ENCODE measurements around the gene PAOX. TPM values are rescaled to one million over a fixed set of nuclear protein-coding genes. Genes with fewer than 3 reads are reported as not detected.
"Not testable (repeated sequence)": the region's sequence is repeated elsewhere in the genome, so short reads cannot be mapped to it uniquely, and the experiment has no call there.

The PAOX gene
- total and polyA plus RNA-seq, 2 of the 13 experiments (the other 11 are each of a cell fraction or from before 2014, with no cell fraction given), result 0.49 to 0.77 TPM

DNA sequence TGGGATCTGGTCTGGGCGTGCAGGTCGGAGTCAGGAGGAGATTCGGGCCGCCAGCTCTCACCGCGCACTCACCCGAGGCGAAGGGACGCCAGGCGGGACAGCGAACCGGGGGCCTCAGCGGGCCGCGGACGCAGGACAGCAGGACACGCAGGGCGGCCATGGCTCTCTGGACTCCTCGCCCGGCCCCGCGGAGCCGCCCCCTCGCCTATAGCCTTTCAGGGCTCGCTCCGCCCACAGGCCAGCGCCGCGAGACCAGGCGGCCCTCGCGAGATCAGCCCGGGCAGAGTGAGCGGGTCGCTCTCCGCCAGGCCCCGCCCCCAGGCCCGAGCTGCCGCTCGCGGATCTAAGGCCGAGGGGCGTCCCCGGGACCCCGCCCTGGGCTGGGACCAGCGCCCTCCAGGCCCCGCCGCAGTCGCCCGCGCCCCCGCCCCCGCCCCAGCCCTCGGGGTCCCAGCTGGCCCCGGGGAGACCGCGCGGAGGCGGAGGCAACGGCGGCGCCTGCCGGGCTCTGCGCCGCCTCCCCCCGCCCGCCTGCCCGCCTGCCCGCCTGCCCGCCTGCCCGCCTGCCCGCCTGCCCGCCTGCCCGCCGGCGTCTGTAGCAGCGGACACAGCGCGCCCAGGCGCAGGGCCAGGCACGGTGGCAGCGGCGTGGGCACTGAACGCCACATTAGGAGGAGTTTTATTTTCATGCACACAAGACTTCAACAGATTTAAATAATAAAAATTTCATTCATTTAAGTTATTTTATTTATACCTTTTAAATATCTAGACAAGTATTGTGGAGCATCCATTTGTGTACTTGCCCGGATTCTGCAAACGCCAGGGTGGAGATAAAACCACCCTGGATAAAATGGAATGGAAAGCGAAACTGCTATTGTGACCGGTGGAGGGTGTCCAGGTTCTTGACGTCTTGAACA is 5.6 kb upstream of the PAOX start, which contains the start of gene ECHS1 (continued):
- TF ChIP-seq HOXA3 (CRISPR knock-in tag; IDR thresholded peaks at IDR 0.05) (peak; percentile 77), NFIC (IDR thresholded peaks at IDR 0.05; ENCODE audit: low read length) (no peak)

DNA sequence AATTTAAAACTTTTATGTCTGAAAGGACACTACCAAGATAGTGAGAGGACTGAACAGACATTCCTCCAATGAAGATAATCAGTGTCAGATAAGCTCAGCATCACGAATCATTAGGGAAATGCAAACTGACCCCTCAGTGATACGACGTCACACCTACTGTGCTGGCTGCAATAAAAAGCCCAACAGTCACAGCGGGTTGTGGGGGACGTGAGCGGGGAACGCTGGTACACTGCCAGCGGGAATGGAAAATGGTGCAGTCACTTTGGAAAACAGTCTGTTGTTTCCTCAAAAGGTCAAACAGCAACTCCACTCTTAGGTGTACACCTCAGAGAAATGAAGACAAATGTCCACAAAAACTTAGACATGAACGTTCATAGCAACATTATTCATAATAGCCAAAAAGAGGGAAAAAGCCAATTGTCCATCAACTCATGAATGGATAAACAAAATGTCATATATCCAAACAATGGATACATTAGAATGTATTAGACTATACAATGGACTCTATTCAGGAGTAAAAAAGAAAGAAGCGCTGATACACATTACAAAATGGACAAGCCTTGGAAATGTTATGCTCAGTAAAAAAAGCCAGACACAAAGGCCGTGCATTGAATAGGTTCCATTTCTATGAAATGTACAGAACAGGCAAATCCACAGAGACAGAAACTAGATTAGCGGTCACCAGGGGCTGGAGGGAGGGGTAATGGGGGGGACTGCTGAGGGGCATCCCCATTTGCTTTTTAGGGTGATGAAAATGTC is 3.5 kb upstream of the PAOX start:
- TF ChIP-seq ZNF331 (CRISPR knock-in tag; IDR thresholded peaks at IDR 0.05), result no peak
- peak; percentile 38; the same call in 1 of the 2 replicates for TF ChIP-seq CREB1 (IDR thresholded peaks at IDR 0.05)
- TF ChIP-seq CREB1 (CRISPR knock-in tag; IDR thresholded peaks at IDR 0.05), result no peak
- no peaks in the 10 kb centered on the region for H3K9me3 ChIP-seq (ENCODE audit: low read length)
- FAIRE-seq (no peak), ATAC-seq (no peak), DNase-seq (ENCODE audit: low spot score) (no peak)
- BruUV-seq (replicated peaks), result no TSS peak
- H3K27ac ChIP-seq (ENCODE audit: extremely low read length, insufficient read depth, low read length), result no peak overlapping the region
- no peak overlapping the region for H2AFZ ChIP-seq (ENCODE audit: low read length)
- no peak overlapping the region for H3K4me2 ChIP-seq (ENCODE audit: low read depth, low read length)
- ChIA-PET CTCF (ENCODE audit: low intra/inter-chr PET ratio, low total read pairs) (no interaction called here), POLR2A (interaction anchor here (1.0 to 1.4 kb wide), 2 partner anchors 18 to 28 kb away, joined by 3 to 5 read pairs; partner anchors contain the start of gene FUOM)
- no peaks in the 10 kb centered on the region for H4K20me1 ChIP-seq (ENCODE audit: insufficient read depth, low read length)
- H3K4me1 ChIP-seq (ENCODE audit: insufficient read depth, low read length), result peaks cover 37% of the 10 kb centered on the region
- H3K9ac ChIP-seq (ENCODE audit: insufficient read depth, low read depth, low read length), result no peak overlapping the region
- H3K4me3 ChIP-seq (replicated peaks in 1 of 3; ENCODE audit: insufficient read depth in 1 of 3, low read depth in 2 of 3, low read length in 3 of 3), result no peak overlapping the region
- peaks cover 0 to 3% of the 10 kb centered on the region in 2 experiments; a peak in 1 of 5 replicates for H3K27me3 ChIP-seq (ENCODE audit: control insufficient read depth in 1 of 2, insufficient read depth in 2 of 2, low read length in 2 of 2)
- intact Hi-C loops (cut with micrococcal nuclease; ENCODE audit: unreplicated experiment) (loop anchor here (10.0 kb wide), 1 partner anchor 51 kb away; no protein-coding TSS in a partner anchor), in situ Hi-C loops (cut with HindIII; ENCODE audit: extremely low pct_ligation_motif_present, low pct_unique_long_range_greater_than_20kb) (no loop called here)
- WGBS (ENCODE audit: low lambda C conversion rate), result 70% methylated on average over 12 of the region's 12 CpGs
- H3K36me3 ChIP-seq (replicated peaks in 1 of 2; ENCODE audit: control insufficient read depth in 1 of 2, insufficient read depth in 2 of 2, low read length in 2 of 2), result peaks cover 1 to 6% of the 10 kb centered on the region in 2 experiments; a peak in 4 of 5 replicates
- H3K79me2 ChIP-seq (ENCODE audit: insufficient read depth, low read length), result peaks cover 5% of the 10 kb centered on the region

- H3K9ac ChIP-seq (ENCODE audit: insufficient read depth, low read depth, low read length); H3K27me3 ChIP-seq (ENCODE audit: control insufficient read depth in 1 of 2, insufficient read depth in 2 of 2, low read length in 2 of 2); BruUV-seq (replicated peaks); H3K79me2 ChIP-seq (ENCODE audit: insufficient read depth, low read length); ATAC-seq; H2AFZ ChIP-seq (ENCODE audit: low read length); H3K4me2 ChIP-seq (ENCODE audit: low read depth, low read length); in situ Hi-C loops (cut with HindIII; ENCODE audit: extremely low pct_ligation_motif_present, low pct_unique_long_range_greater_than_20kb); H3K9me3 ChIP-seq (ENCODE audit: low read length); H3K4me3 ChIP-seq (replicated peaks in 1 of 3; ENCODE audit: insufficient read depth in 1 of 3, low read depth in 2 of 3, low read length in 3 of 3); H3K36me3 ChIP-seq (replicated peaks in 1 of 2; ENCODE audit: control insufficient read depth in 1 of 2, insufficient read depth in 2 of 2, low read length in 2 of 2); FAIRE-seq; DNase-seq (ENCODE audit: low spot score); H3K27ac ChIP-seq (ENCODE audit: extremely low read length, insufficient read depth, low read length); H4K20me1 ChIP-seq (ENCODE audit: insufficient read depth, low read length); CTCF ChIA-PET (ENCODE audit: low intra/inter-chr PET ratio, low total read pairs): not testable (repeated sequence)
- intact Hi-C loops (cut with micrococcal nuclease; ENCODE audit: unreplicated experiment), result loop anchor here (10.0 kb wide), 1 partner anchor 51 kb away; no protein-coding TSS in a partner anchor
- POLR2A ChIA-PET, result interaction anchor here (3.1 to 4.6 kb wide), 2 partner anchors 16 to 29 kb away, joined by 22 to 78 read pairs; partner anchors contain the start of genes FUOM and PRAP1
- peaks cover 36% of the 10 kb centered on the region for H3K4me1 ChIP-seq (ENCODE audit: insufficient read depth, low read length)
- WGBS (ENCODE audit: low lambda C conversion rate), result 71% methylated on average over 5 of the region's 5 CpGs
Observed at GRCh38 chr10:133376183-133376582, 2.9 kb upstream of the PAOX start.

All from HepG2 (cell line).